ENCODE results near the gene MCHR1.

DNA sequence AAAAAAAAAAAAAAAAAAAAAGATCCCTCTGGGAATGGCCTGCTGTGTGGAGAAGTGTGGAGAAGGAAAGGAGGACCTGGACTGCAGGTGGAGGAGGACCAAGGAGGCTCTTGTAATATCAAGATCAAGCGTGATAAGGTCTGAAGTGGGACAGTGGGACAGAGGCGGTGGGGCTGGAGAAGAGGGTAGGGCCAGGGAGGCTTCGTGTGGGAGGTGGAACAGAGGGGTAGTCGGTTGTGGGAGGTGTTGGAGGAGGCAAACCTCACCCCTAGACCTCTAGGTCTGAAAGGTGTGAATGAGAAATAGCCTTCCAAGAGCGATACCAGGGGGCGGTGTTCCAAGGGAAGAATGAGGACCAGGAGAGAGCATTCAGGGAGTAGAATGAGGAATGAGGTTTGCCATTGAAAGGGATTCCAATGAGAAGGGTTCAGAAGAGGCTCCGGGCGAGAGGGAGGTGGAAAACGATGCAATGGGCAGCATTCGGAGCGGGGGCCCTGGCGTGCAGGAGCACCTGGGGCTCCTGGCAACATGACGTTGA, 44.2 kb downstream of the MCHR1 start:
- TF ChIP-seq CHD4 (IDR thresholded peaks at IDR 0.05; ENCODE audit: borderline replicate concordance) (no peak), POLR2A (IDR thresholded peaks at IDR 0.05; ENCODE audit: low read length) (no peak), HDAC2 (IDR thresholded peaks at IDR 0.05) (no peak), CEBPB (IDR thresholded peaks at IDR 0.05) (no peak), BHLHE40 (IDR thresholded peaks at IDR 0.05; ENCODE audit: low read depth, low read length) (no peak), EP300 (IDR thresholded peaks at IDR 0.05) (no peak), TFCP2L1 (CRISPR knock-in tag; IDR thresholded peaks at IDR 0.05) (no peak), POLR2AphosphoS2 (conservative IDR thresholded peaks at IDR 0.05; ENCODE audit: low read length) (no peak)
- TF ChIP-seq, protein P1, sequence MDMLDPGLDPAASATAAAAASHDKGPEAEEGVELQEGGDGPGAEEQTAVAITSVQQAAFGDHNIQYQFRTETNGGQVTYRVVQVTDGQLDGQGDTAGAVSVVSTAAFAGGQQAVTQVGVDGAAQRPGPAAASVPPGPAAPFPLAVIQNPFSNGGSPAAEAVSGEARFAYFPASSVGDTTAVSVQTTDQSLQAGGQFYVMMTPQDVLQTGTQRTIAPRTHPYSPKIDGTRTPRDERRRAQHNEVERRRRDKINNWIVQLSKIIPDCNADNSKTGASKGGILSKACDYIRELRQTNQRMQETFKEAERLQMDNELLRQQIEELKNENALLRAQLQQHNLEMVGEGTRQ (IDR thresholded peaks at IDR 0.05), result no peak
- TF ChIP-seq, protein P2, sequence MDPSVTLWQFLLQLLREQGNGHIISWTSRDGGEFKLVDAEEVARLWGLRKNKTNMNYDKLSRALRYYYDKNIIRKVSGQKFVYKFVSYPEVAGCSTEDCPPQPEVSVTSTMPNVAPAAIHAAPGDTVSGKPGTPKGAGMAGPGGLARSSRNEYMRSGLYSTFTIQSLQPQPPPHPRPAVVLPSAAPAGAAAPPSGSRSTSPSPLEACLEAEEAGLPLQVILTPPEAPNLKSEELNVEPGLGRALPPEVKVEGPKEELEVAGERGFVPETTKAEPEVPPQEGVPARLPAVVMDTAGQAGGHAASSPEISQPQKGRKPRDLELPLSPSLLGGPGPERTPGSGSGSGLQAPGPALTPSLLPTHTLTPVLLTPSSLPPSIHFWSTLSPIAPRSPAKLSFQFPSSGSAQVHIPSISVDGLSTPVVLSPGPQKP (IDR thresholded peaks at IDR 0.05; ENCODE audit: low read depth, low read length), result no peak
- TF ChIP-seq, protein P3, sequence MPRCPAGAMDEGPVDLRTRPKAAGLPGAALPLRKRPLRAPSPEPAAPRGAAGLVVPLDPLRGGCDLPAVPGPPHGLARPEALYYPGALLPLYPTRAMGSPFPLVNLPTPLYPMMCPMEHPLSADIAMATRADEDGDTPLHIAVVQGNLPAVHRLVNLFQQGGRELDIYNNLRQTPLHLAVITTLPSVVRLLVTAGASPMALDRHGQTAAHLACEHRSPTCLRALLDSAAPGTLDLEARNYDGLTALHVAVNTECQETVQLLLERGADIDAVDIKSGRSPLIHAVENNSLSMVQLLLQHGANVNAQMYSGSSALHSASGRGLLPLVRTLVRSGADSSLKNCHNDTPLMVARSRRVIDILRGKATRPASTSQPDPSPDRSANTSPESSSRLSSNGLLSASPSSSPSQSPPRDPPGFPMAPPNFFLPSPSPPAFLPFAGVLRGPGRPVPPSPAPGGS (IDR thresholded peaks at IDR 0.05), result no peak
- TF ChIP-seq, protein P4, sequence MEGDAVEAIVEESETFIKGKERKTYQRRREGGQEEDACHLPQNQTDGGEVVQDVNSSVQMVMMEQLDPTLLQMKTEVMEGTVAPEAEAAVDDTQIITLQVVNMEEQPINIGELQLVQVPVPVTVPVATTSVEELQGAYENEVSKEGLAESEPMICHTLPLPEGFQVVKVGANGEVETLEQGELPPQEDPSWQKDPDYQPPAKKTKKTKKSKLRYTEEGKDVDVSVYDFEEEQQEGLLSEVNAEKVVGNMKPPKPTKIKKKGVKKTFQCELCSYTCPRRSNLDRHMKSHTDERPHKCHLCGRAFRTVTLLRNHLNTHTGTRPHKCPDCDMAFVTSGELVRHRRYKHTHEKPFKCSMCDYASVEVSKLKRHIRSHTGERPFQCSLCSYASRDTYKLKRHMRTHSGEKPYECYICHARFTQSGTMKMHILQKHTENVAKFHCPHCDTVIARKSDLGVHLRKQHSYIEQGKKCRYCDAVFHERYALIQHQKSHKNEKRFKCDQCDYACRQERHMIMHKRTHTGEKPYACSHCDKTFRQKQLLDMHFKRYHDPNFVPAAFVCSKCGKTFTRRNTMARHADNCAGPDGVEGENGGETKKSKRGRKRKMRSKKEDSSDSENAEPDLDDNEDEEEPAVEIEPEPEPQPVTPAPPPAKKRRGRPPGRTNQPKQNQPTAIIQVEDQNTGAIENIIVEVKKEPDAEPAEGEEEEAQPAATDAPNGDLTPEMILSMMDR (IDR thresholded peaks at IDR 0.05), result no peak

Data from A549 (cell line).